Measurements from ENCODE around the gene DKKL1.
A peak's percentile ranks its signal among the peaks of the same experiment; 100 is the strongest.

GRCh38 chr19:49422407-49423070 lies 58.9 kb downstream of the DKKL1 start:
- TF ChIP-seq, protein P1, sequence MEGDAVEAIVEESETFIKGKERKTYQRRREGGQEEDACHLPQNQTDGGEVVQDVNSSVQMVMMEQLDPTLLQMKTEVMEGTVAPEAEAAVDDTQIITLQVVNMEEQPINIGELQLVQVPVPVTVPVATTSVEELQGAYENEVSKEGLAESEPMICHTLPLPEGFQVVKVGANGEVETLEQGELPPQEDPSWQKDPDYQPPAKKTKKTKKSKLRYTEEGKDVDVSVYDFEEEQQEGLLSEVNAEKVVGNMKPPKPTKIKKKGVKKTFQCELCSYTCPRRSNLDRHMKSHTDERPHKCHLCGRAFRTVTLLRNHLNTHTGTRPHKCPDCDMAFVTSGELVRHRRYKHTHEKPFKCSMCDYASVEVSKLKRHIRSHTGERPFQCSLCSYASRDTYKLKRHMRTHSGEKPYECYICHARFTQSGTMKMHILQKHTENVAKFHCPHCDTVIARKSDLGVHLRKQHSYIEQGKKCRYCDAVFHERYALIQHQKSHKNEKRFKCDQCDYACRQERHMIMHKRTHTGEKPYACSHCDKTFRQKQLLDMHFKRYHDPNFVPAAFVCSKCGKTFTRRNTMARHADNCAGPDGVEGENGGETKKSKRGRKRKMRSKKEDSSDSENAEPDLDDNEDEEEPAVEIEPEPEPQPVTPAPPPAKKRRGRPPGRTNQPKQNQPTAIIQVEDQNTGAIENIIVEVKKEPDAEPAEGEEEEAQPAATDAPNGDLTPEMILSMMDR (IDR thresholded peaks at IDR 0.05), result peak in 1 of 4 experiments; percentile 10
- no peak for TF ChIP-seq EP300 (IDR thresholded peaks at IDR 0.05)
